ENCODE data around the gene CTSS.
"Not testable (repeated sequence)": the region's sequence is repeated elsewhere in the genome, so short reads cannot be mapped to it uniquely, and the experiment has no call there.

The CTSS gene

DNA sequence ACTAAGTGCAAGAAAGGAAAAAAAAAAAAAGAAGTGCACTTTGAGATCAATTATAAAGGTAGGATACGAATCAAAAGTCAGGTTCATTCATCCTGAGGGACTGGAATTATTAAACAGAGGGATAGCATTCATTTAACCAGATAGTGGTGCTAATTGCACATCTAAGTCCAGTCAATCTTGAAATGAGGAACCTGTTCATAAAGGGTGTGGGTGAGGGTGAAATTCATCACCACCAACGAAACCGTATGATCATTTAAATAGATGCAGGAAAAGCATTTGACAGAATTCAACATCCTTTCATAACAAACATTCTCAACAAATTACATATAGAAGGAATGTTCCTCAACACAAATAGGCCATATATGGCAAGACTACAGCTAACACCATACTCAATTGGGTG is 5.6 kb downstream of the CTSS start:
- no peak overlapping the region for H3K27ac Mint-ChIP-seq
- H3K4me1 Mint-ChIP-seq (ENCODE audit: low read depth), result peaks cover 27% of the 10 kb centered on the region
- no peaks in the 10 kb centered on the region for H3K9me3 Mint-ChIP-seq
- no peaks in the 10 kb centered on the region for H3K27me3 Mint-ChIP-seq (ENCODE audit: low read depth)
- no peak overlapping the region for H3K4me3 Mint-ChIP-seq
- peaks cover 40% of the 10 kb centered on the region for H3K36me3 Mint-ChIP-seq (ENCODE audit: low read depth)

DNA sequence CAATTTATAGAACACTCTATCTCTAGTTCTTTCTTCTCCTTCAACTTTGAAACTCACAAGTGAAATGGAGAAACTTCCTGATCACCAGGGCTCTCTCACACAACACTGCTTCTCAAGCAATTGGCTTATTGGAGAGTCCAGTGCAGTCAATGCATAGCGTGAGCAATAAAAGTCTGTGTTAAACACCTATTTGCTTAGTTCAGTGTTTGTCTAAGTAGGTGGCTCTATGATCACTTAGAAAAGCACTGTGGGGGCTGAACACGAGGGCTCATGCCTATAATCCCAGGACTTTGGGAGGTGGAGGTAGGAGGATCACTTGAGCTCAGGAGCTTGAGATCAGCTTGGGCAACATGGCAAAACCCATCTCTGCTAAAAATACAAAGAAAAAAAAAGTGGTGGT is 12.2 kb downstream of the CTSS start:
- Mint-ChIP-seq H3K4me3 (no peak overlapping the region), H3K36me3 (ENCODE audit: low read depth) (peaks cover 34% of the 10 kb centered on the region), H3K27me3 (ENCODE audit: low read depth) (no peaks in the 10 kb centered on the region), H3K27ac (no peak overlapping the region), H3K9me3 (no peaks in the 10 kb centered on the region), H3K4me1 (ENCODE audit: low read depth) (peaks cover 13% of the 10 kb centered on the region)

DNA sequence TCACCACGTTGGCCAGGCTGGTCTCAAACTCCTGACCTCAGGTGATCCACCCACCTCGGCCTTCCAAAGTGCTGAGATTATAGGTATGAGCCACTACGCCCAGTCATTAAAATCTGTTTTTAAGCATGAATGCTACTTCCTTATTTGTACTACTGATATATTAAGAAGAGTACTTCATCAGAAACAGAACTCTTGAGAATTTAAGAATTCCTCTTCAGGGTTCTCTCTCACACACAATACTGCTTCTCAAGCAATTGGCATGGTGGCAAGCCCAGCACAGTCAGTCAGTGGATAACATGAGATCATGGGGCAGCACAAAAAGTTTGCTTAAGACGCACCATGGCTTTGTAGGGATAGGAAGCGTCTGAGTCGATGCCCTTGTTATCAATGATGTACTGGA is 14.1 kb downstream of the CTSS start:
- H3K4me1 Mint-ChIP-seq (ENCODE audit: low read depth), result peaks cover 13% of the 10 kb centered on the region
- peaks cover 32% of the 10 kb centered on the region for H3K36me3 Mint-ChIP-seq (ENCODE audit: low read depth)
- H3K27ac Mint-ChIP-seq, result no peak overlapping the region
- H3K27me3 Mint-ChIP-seq (ENCODE audit: low read depth), result no peaks in the 10 kb centered on the region
- no peak overlapping the region for H3K4me3 Mint-ChIP-seq
- H3K9me3 Mint-ChIP-seq, result no peaks in the 10 kb centered on the region

DNA sequence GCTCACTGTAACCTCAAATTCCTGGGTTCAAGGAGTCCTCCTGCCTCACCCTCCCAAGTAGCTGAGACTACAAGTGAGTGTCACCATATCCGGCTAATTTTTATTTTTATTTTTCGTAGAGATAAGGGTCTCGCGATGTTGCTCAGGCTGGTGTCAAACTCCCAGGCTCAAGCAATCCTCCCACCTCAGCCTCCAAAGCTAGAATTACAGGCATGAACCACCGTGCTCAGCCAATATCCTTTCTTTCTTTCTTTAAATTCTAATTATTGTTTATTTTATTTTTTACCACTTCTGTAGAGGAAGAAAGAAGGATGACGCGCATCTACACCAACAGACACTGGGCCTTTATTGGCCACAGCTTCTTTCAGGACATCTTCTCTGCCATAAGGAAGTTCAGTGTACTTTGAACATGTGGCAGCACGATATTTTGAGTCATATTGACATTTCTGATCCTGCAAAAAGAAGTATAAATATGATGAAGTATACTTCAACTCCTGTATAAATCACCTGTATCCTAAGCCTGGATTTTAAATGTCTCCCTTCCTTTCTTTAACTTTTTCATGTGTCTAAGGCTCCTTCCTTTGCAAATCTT is 15.8 kb downstream of the CTSS start:
- H3K4me3 Mint-ChIP-seq, result no peak overlapping the region
- H3K36me3 Mint-ChIP-seq (ENCODE audit: low read depth), result peaks cover 28% of the 10 kb centered on the region
- H3K27ac Mint-ChIP-seq, result no peak overlapping the region

DNA sequence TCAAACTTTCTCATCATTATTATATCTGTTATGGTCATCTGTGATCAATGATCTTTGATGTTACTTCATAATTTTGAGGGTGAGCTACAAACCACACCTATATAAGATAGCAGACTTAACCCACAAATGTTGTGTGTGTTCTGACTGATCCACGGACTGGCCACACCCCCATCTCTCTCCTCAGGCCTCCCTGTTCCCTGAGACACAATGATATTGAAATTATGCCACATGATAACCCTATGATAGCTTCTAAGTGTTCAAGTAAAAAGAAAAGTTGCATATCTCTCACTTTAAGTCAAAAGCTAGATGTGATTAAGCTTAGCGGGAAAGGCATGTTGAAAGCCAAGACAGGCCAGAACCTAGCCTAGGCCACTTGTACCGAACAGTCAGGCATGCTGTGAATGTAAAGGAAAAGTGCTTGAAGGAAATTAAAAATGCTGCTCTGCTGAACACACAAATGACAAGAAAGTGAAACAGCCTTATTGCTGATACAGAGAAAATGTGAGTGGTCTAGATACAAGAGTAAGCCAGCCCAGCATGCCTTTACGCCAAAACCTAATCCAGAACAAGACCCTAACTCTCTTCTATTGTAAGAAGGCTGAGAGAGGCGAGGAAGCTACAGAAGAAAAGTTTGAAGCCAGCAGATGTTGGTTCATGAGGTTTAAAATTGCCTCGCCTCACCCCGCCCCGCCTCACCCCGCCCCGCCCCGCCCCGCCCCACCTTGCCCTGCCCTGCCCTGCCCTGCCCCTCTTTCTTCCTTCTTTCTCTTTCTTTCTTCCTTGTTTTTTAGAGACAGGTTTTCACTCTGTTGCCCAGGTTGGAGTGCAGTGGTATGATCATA is 16.5 kb downstream of the CTSS start:
- no peak overlapping the region for H3K27ac Mint-ChIP-seq
- H3K4me1 Mint-ChIP-seq (ENCODE audit: low read depth), result peaks cover 13% of the 10 kb centered on the region
- H3K4me3 Mint-ChIP-seq, result no peak overlapping the region
- H3K9me3 Mint-ChIP-seq, result no peaks in the 10 kb centered on the region
- H3K36me3 Mint-ChIP-seq (ENCODE audit: low read depth), result peaks cover 28% of the 10 kb centered on the region
- no peaks in the 10 kb centered on the region for H3K27me3 Mint-ChIP-seq (ENCODE audit: low read depth)

More for the DNA sequence above, 15.8 kb downstream of the CTSS start:
- no peaks in the 10 kb centered on the region for H3K27me3 Mint-ChIP-seq (ENCODE audit: low read depth)
- H3K4me1 Mint-ChIP-seq (ENCODE audit: low read depth), result peaks cover 13% of the 10 kb centered on the region
- no peaks in the 10 kb centered on the region for H3K9me3 Mint-ChIP-seq

DNA sequence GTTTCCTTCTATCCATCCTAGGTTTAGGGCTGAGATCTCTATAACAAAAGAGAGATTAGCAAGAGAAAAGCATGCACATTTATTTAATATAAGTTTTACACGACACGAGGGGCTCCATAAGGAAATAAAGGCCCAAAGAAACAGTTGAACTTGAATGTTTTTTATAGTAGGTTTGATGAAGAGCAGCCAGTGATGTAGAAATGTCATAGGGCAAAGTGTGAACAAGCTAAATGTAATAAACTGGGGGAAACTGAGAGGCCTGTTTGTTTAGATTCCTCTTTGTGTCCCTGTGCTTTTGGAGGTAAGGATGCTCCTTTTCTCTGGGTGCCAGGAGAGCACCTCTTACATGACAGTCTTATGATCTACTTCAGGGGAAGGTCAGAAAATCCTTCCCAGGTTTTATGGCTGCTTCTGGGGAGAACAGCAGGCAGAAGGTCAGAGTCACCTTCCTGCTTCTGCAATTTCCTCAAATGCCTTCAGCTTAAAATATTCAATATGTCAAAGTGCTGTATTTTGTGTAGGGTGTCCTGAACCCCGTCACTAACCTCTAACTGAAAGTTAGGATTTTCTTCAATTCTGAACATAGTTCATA is 35.4 kb downstream of the CTSS start:
- Mint-ChIP-seq H3K4me1 (ENCODE audit: low read depth) (no peaks in the 10 kb centered on the region), H3K27ac (no peak overlapping the region), H3K4me3 (no peak overlapping the region), H3K9me3 (no peaks in the 10 kb centered on the region), H3K36me3 (ENCODE audit: low read depth) (peaks cover 16% of the 10 kb centered on the region), H3K27me3 (ENCODE audit: low read depth) (no peaks in the 10 kb centered on the region)

DNA sequence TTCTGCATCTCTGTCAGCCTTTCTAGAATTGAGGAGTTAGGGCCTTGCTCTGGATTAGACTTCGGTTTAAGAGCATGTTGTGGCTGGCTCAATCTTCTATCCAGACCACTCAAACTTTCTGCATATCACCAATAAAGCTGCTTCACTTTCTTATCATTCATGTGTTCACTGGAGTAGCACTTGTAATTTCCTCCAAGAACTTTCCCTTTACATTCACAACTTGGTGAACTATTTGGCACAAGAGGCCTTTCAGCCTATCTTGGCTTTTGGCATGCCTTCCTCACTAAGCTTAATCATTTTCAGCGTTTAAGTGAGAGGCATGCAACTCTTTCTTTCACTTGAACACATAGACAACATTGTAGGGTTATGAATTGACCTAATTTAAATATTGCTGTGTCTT is 41.2 kb downstream of the CTSS start:
- Mint-ChIP-seq H3K4me1 (ENCODE audit: low read depth) (no peaks in the 10 kb centered on the region), H3K36me3 (ENCODE audit: low read depth) (no peaks in the 10 kb centered on the region), H3K27me3 (ENCODE audit: low read depth) (peaks cover 6% of the 10 kb centered on the region), H3K4me3 (no peak overlapping the region), H3K9me3 (no peaks in the 10 kb centered on the region), H3K27ac (no peak overlapping the region)

DNA sequence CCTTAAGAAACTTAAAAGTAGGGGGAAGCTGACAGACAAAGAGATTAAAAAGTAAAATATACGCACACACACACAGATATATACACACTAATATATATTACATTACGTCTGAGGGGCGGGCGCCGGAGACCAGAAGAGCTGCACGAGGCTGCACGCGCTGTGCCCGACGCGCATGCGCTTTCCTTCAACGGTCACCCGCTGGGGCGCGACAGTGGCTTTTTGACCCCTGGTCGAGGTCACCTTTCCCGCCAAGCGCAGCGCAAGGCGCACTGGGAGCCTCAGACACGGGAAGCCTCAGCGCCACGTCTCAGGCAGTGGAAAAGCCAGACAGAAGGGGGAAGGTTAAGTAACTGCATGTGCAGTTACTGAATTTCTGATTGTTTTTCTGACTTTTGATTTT is 44.9 kb downstream of the CTSS start, which contains the start of gene HORMAD1:
HORMAD1 (minus strand) TSS at position 193 of the 400 bp plus-strand sequence. CDS start 1,390 bp downstream, outside the sequence.
- H3K27me3 Mint-ChIP-seq (ENCODE audit: low read depth), result peaks cover 9% of the 10 kb centered on the region
- no peaks in the 10 kb centered on the region for H3K36me3 Mint-ChIP-seq (ENCODE audit: low read depth)
- H3K9me3 Mint-ChIP-seq, result no peaks in the 10 kb centered on the region
- H3K4me1 Mint-ChIP-seq (ENCODE audit: low read depth), result no peaks in the 10 kb centered on the region
- H3K4me3 Mint-ChIP-seq, result no peak within 1 kb of the TSS
- no peak within 1 kb of the TSS for H3K27ac Mint-ChIP-seq

DNA sequence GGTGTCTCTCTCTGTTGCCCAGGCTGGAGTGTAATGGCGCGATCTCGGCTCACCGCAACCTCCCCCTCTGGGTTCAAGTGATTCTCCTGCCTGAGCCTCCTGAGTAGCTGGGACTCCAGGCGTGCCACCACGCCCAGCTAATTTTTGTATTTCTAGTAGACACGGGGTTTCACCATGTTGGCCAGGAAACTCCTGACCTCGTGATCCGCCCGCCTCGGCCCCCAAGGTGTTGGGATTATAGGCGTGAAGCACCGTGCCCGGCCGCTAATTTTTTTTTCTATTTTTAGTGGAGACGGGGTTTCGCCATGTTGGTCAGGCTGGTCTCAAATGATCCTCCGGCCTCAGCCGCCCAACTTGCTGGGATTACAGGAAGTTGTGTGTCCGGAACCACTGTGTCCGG is 45.5 kb downstream of the CTSS start:
- no peak overlapping the region for H3K4me3 Mint-ChIP-seq
- H3K9me3 Mint-ChIP-seq, result no peaks in the 10 kb centered on the region
- H3K4me1 Mint-ChIP-seq (ENCODE audit: low read depth), result no peaks in the 10 kb centered on the region
- H3K27me3 Mint-ChIP-seq (ENCODE audit: low read depth), result peaks cover 9% of the 10 kb centered on the region
- H3K36me3 Mint-ChIP-seq (ENCODE audit: low read depth), result no peaks in the 10 kb centered on the region
- H3K27ac Mint-ChIP-seq, result no peak overlapping the region

DNA sequence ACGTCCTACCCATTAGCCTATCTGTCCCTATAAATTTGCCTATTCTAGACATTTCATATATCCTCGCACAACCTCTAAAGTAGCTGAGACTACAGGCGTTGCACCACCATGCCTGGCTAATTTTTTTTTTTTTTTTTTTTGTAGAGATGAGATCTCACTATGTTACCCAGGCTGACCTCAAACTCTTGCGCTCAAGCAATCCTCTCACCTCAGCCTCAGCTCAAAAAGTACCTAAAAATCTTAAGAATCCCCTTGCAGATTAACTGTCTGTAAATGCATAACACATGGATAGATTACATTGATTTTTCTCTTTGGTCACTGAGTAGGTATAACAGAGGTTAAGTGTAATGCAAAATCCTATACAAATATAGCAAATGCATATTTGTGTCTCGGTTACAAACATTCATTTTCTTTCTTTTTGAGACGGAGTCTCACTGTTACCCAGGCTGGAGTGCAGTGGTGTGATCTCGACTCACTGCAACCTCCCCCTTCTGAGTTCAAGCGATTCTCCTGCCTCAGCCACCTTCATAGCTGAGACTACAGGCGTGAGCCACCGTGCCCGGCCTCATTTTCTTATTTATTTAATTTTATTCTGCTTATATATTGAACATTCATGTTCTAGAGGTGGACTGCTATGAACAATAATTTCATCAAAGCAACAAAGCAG is 47.2 kb downstream of the CTSS start:
- peaks cover 9% of the 10 kb centered on the region for H3K27me3 Mint-ChIP-seq (ENCODE audit: low read depth)
- H3K4me1 Mint-ChIP-seq (ENCODE audit: low read depth), result no peaks in the 10 kb centered on the region
- no peak overlapping the region for H3K27ac Mint-ChIP-seq
- H3K36me3 Mint-ChIP-seq (ENCODE audit: low read depth), result no peaks in the 10 kb centered on the region
- no peak overlapping the region for H3K4me3 Mint-ChIP-seq
- H3K9me3 Mint-ChIP-seq, result no peaks in the 10 kb centered on the region

DNA sequence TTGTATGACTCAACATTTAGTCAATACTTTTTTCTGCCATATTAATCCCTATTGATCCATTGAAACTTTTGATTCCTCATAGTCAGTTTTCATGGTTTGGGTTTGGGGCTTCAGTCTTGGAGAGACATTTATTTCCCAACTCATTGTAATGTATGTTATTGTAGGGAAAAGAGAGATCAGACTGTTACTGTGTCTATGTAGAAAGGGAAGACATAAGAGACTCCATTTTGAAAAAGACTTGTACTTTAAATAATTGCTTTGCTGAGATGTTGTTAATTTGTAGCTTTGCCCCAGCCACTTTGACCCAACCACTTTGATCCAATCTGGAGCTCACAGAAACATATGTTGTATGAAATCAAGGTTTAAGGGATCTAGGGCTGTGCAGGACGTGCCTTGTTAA is 56.5 kb downstream of the CTSS start:
- H3K9me3 Mint-ChIP-seq; H3K4me1 Mint-ChIP-seq (ENCODE audit: low read depth); H3K27ac Mint-ChIP-seq; H3K36me3 Mint-ChIP-seq (ENCODE audit: low read depth); H3K4me3 Mint-ChIP-seq: not testable (repeated sequence)
- peaks cover 31% of the 10 kb centered on the region for H3K27me3 Mint-ChIP-seq (ENCODE audit: low read depth)

DNA sequence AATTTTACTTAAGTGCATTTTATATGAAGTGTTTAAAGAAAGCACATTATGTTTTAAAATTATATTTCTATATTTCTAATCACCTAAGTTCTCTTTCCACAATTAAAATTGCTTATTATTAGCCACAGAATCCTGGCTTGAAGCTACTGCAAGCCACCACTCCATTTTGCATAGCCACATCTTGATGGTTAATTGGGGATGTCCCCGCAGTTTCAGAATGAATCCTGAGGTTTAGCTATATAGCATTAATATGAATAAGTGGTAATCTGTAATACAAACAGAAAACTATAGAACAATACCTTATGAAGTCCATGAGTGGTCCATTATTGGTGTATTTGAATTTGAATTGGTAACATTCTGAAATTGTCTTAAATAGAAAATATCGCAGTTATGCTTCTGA is 57.0 kb downstream of the CTSS start:
- no peaks in the 10 kb centered on the region for H3K36me3 Mint-ChIP-seq (ENCODE audit: low read depth)
- H3K4me1 Mint-ChIP-seq (ENCODE audit: low read depth), result no peaks in the 10 kb centered on the region
- peaks cover 33% of the 10 kb centered on the region for H3K27me3 Mint-ChIP-seq (ENCODE audit: low read depth)
- no peaks in the 10 kb centered on the region for H3K9me3 Mint-ChIP-seq
- H3K27ac Mint-ChIP-seq, result no peak overlapping the region
- no peak overlapping the region for H3K4me3 Mint-ChIP-seq

DNA sequence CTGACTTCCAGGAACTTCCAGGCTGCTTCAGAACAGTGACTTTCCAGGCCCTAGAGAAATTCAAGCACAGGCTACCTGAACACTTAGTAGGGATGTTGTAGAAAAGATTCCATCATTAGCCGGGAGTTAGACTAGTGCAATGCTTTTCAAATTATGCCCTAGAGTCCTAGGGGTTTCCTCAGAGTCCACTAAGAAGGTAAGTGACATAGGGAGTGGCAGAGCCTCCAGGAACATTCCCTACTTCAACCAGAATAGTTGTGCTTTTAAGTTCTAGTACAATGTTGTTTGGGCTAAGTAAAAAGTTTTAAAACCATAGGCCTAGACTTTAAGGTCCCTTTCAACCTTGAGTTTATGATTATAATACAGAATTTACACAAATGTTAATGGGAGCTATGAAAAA is 59.5 kb downstream of the CTSS start:
- H3K4me1 Mint-ChIP-seq (ENCODE audit: low read depth), result peaks cover 2% of the 10 kb centered on the region
- H3K27me3 Mint-ChIP-seq (ENCODE audit: low read depth), result peaks cover 46% of the 10 kb centered on the region
- no peak overlapping the region for H3K27ac Mint-ChIP-seq
- H3K36me3 Mint-ChIP-seq (ENCODE audit: low read depth), result no peaks in the 10 kb centered on the region
- H3K9me3 Mint-ChIP-seq, result no peaks in the 10 kb centered on the region
- H3K4me3 Mint-ChIP-seq, result no peak overlapping the region

DNA sequence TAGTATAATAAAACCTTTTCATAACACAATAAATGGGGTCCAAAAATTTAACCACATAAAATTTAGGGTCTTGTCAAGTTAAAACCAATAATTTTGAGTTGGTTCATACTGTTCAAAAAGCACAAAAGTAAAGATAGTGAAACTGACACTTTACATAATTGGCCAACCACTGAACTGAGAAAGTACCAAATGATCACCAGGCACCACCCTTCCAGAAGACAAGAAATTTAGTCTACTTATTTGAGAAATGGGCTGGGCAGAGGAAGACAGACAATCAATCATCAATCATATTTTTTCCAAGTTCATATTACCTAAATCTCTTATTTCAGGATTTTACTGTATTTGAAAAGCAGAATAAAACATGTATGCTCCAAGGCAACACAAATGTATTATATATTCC is 62.2 kb downstream of the CTSS start:
- peaks cover 2% of the 10 kb centered on the region for H3K4me1 Mint-ChIP-seq (ENCODE audit: low read depth)
- H3K4me3 Mint-ChIP-seq, result no peak overlapping the region
- H3K27me3 Mint-ChIP-seq (ENCODE audit: low read depth), result peaks cover 47% of the 10 kb centered on the region
- H3K36me3 Mint-ChIP-seq (ENCODE audit: low read depth), result no peaks in the 10 kb centered on the region
- no peaks in the 10 kb centered on the region for H3K9me3 Mint-ChIP-seq
- no peak overlapping the region for H3K27ac Mint-ChIP-seq

Data from T-helper 1 cell treated with Interleukin-12 subunit alpha and Interleukin-12 subunit beta and Interleukin-4 antibody, amounts not matched to agents 30 μg/mL and 1 μg/mL, for 36 hours (primary cell).